A549 (cell line): ENCODE data around the gene MAPKAP1.

Experiments used
- CBX2 ChIP-seq: fragments of 200-600 bp; sonication (generic); IDR thresholded peaks from 2 replicates; pipeline ENCODE4 v1.6.1; 2016; ENCODE audit warnings: low read depth, mild to moderate bottlenecking, borderline replicate concordance
- CBX8 ChIP-seq: fragments of 200-600 bp; sonication (generic); IDR thresholded peaks from 2 replicates; pipeline ENCODE4 v1.6.1; 2016
- CEBPB ChIP-seq, 2 experiments: fragments of >200 bp in 1 of 2; sonication (Bioruptor Twin) in 1 of 2; formaldehyde crosslinking in 1 of 2; IDR thresholded peaks; 2 replicates each; pipeline ENCODE4 v1.6.1; 2012 to 2016
- CTCF ChIP-seq: fragments of >200 bp; sonication (Bioruptor Twin); formaldehyde crosslinking; IDR thresholded peaks from 3 replicates; pipeline ENCODE4 v1.5.1; 2016
- FOSL2 ChIP-seq, 2 experiments: fragments of 450-650 bp in 1 of 2; fragments of >200 bp in 1 of 2; sonication (Bioruptor Twin) in 1 of 2; formaldehyde crosslinking; IDR thresholded peaks; 2 replicates each; pipeline versions ENCODE4 v1.5.0 to v1.6.1; 2016 to 2020; ENCODE audit warnings: mild to moderate bottlenecking in 1 of 2, moderate library complexity in 1 of 2
- JUN ChIP-seq, 2 experiments: fragments of >200 bp; sonication (Bioruptor Twin); formaldehyde crosslinking; IDR thresholded peaks; 2 replicates in 1 of 2; 3 replicates in 1 of 2; pipeline ENCODE4 v1.6.1; 2016 to 2017
- POLR2A ChIP-seq: IDR thresholded peaks from 2 replicates; pipeline ENCODE4 v1.6.1; 2012; ENCODE audit warnings: mild to moderate bottlenecking, low read length
- RAD21 ChIP-seq, 2 experiments: fragments of >200 bp in 1 of 2; sonication (Bioruptor Twin) in 1 of 2; formaldehyde crosslinking in 1 of 2; IDR thresholded peaks in 1 of 2; conservative IDR thresholded peaks in 1 of 2; 2 replicates in 1 of 2; 3 replicates in 1 of 2; pipeline ENCODE4 v1.6.1; 2012 to 2018; ENCODE audit warnings: inconsistent platforms in 1 of 2
- ZSCAN20 ChIP-seq: fragments of 250-450 bp; sonication (Bioruptor Pico); IDR thresholded peaks from 2 replicates; pipeline ENCODE4 v1.8.0; 2022; ENCODE audit warnings: mild to moderate bottlenecking, moderate library complexity
- TF ChIP-seq, protein P1 (sequence below): IDR thresholded peaks from 2 replicates; pipeline ENCODE4 v1.6.1; 2012
- TF ChIP-seq, protein P2 (sequence below): fragments of 200-600 bp; sonication (generic); IDR thresholded peaks from 2 replicates; pipeline ENCODE4 v1.6.1; 2016; ENCODE audit warnings: antibody characterized with exemption, mild to moderate bottlenecking, moderate library complexity

GRCh38 chr9:125418404-125418803 is 288.6 kb downstream of the MAPKAP1 start:
- TF ChIP-seq ZSCAN20 (CRISPR knock-in tag) (no peak), CEBPB (IDR thresholded peaks at IDR 0.05) (no peak), CBX8 (no peak), CTCF (no peak), RAD21 (conservative IDR thresholded peaks at IDR 0.05 in 1 of 2, IDR thresholded peaks at IDR 0.05 in 1 of 2) (no peak), JUN (IDR thresholded peaks at IDR 0.05) (no peak), POLR2A (no peak), FOSL2 (IDR thresholded peaks at IDR 0.05) (no peak), FOSL2 (CRISPR knock-in tag; IDR thresholded peaks at IDR 0.05) (no peak), CBX2 (no peak)
- TF ChIP-seq, protein P1, sequence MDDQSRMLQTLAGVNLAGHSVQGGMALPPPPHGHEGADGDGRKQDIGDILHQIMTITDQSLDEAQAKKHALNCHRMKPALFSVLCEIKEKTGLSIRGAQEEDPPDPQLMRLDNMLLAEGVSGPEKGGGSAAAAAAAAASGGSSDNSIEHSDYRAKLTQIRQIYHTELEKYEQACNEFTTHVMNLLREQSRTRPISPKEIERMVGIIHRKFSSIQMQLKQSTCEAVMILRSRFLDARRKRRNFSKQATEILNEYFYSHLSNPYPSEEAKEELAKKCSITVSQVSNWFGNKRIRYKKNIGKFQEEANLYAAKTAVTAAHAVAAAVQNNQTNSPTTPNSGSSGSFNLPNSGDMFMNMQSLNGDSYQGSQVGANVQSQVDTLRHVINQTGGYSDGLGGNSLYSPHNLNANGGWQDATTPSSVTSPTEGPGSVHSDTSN = no peak
- TF ChIP-seq, protein P2, sequence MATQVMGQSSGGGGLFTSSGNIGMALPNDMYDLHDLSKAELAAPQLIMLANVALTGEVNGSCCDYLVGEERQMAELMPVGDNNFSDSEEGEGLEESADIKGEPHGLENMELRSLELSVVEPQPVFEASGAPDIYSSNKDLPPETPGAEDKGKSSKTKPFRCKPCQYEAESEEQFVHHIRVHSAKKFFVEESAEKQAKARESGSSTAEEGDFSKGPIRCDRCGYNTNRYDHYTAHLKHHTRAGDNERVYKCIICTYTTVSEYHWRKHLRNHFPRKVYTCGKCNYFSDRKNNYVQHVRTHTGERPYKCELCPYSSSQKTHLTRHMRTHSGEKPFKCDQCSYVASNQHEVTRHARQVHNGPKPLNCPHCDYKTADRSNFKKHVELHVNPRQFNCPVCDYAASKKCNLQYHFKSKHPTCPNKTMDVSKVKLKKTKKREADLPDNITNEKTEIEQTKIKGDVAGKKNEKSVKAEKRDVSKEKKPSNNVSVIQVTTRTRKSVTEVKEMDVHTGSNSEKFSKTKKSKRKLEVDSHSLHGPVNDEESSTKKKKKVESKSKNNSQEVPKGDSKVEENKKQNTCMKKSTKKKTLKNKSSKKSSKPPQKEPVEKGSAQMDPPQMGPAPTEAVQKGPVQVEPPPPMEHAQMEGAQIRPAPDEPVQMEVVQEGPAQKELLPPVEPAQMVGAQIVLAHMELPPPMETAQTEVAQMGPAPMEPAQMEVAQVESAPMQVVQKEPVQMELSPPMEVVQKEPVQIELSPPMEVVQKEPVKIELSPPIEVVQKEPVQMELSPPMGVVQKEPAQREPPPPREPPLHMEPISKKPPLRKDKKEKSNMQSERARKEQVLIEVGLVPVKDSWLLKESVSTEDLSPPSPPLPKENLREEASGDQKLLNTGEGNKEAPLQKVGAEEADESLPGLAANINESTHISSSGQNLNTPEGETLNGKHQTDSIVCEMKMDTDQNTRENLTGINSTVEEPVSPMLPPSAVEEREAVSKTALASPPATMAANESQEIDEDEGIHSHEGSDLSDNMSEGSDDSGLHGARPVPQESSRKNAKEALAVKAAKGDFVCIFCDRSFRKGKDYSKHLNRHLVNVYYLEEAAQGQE = no peak
